HFF-Myc (cell line): Measurements from ENCODE around the gene DOCK4.

Experiments
- DNase-seq: peaks from one replicate; pipeline ENCODE4 v3.0.0-alpha.2; 2011; ENCODE audit warnings: low read depth; ENCODE audit errors: extremely low read depth
- H3K4me3 ChIP-seq: replicated peaks from 2 replicates; pipeline ENCODE4 v1.5.1; 2011; ENCODE audit warnings: low read depth, mild to moderate bottlenecking, control low read depth, low read length
- TF ChIP-seq, protein P1 (sequence below): IDR thresholded peaks from 2 replicates; pipeline ENCODE4 v1.5.1; 2012; ENCODE audit warnings: mild to moderate bottlenecking, low read depth, low read length, control low read depth; ENCODE audit errors: missing control alignments

Gene DOCK4

DNA sequence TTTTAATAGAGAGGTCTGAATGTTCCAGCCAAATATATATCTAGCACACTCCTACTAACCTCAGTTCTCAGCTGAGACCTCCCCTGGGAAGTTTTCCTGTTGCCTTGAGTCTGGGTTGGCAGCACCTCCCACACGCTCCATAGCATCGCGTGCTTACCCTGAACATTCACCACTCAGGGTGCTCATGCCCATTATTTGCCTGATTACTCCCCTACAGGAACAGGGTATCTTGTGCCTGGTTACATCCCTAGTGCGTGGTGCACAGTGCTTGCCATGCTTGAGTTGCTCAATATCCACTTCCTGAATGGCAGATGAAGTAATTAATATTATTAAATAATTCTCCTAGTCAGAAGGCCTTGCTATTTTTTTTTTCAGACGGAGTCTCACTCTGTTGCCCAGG, 374.0 kb downstream of the DOCK4 start:
- TF ChIP-seq, protein P1, sequence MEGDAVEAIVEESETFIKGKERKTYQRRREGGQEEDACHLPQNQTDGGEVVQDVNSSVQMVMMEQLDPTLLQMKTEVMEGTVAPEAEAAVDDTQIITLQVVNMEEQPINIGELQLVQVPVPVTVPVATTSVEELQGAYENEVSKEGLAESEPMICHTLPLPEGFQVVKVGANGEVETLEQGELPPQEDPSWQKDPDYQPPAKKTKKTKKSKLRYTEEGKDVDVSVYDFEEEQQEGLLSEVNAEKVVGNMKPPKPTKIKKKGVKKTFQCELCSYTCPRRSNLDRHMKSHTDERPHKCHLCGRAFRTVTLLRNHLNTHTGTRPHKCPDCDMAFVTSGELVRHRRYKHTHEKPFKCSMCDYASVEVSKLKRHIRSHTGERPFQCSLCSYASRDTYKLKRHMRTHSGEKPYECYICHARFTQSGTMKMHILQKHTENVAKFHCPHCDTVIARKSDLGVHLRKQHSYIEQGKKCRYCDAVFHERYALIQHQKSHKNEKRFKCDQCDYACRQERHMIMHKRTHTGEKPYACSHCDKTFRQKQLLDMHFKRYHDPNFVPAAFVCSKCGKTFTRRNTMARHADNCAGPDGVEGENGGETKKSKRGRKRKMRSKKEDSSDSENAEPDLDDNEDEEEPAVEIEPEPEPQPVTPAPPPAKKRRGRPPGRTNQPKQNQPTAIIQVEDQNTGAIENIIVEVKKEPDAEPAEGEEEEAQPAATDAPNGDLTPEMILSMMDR: no peak
- DNase-seq: no peak
- no peak overlapping the region for H3K4me3 ChIP-seq

DNA sequence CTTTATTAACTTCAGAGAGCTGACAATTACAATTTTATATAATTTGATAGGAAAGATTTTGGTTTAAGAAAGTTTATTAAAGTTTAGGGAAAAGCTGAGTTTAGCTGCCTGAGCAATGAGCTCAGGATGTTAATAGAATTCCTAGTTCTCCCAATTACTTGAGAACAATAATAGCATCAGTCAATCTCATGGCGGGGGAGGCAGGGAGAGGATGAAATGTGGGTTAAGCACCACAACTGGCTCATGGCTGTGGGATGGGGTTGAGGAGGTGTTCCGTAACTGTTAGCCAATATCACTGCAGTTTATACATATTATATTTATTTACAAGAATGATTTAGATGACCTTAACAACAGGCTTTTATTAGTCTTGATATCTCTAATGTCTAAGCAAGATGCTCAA, 377.0 kb downstream of the DOCK4 start:
- no peak for DNase-seq
- no peak overlapping the region for H3K4me3 ChIP-seq
- TF ChIP-seq, protein P1: no peak

DNA sequence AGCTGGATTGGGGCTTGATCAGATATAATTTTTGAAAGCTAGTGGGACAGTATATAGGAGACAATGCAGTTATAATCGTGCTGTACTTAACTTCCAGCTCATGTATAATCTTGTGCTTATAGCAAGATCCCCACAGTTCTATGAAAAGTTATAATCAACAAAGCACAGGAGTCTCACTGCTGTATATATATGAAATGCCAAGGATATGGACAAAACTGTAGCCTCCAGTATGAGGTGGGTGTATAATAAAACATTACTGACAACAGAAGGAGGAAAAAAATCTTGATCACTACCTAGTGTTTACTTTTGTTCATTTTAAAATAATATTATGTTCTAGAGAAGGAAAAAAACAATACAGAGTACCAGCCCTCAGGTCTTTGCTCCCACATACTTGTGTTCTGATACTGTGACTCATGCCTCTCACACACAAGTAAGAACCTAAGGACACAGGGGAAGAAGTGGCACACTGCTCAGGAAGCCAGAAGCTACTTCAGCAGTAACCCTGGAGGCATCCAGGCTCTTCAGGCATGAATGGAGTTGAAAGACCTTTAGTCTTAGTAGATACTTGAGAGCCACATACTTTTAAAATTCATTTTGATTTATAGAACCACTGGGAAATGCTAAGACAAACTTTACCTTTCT, 378.2 kb downstream of the DOCK4 start:
- DNase-seq: peak; percentile 21
- TF ChIP-seq, protein P1: no peak
- no peak overlapping the region for H3K4me3 ChIP-seq

DNA sequence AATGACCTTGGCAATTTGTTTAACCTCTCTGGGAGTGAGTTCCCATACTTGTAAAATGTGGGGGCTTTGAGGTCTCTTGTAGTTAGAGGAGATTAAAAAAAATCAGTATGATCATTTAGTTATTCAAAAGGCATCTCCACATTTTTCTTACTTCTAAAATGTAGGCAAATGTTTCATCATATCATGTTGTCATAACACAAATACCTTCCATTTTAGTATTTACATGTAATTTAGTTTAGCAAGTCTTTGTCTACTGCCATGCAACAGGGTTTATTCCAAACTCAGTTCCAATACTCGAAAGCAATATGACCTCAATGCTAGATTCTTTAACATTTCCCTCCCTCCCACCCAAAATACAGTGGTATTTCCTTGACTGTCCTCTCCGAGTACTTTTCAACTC, 381.2 kb downstream of the DOCK4 start:
- DNase-seq: no peak
- TF ChIP-seq, protein P1: no peak
- no peak overlapping the region for H3K4me3 ChIP-seq

- TF ChIP-seq, protein P1: no peak
- DNase-seq: no peak
- H3K4me3 ChIP-seq: no peak overlapping the region
These were observed 382.4 kb downstream of the DOCK4 start for GRCh38 chr7:111823826-111824225.

- TF ChIP-seq, protein P1: no peak
- no peak for DNase-seq
- H3K4me3 ChIP-seq: no peak overlapping the region
These were observed 385.2 kb downstream of the DOCK4 start for GRCh38 chr7:111821046-111821445.

DNA sequence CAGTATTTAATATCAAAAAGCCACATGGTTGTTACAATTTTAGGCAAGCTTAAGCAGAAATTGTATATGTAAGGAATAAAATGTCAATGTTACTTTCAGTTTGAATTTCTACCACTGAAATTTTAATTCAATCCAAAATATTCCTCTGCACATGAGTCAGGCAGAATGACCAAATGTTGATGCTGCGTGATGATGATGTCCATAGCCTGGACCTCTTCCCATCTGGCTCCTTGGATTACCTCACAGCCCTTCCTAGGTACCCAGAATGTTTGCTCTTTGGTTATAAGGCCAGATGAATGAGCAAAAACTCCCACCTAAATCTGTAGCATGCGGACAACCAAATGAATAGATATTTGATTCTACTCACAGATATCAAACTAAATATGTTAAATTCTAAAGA, 385.6 kb downstream of the DOCK4 start:
- TF ChIP-seq, protein P1: no peak
- no peak overlapping the region for H3K4me3 ChIP-seq
- no peak for DNase-seq
